Skeletal muscle tissue (tissue), 4 donors: Measurements from ENCODE around the gene CBR1. TPM values are rescaled to one million over a fixed set of nuclear protein-coding genes. Genes with fewer than 3 reads are reported as not detected.

Source experiments
- H3K27ac ChIP-seq: one replicate; pipeline ENCODE4 v1.7.0; 2013; ENCODE audit warnings: mild to moderate bottlenecking, low read depth, low read length, inconsistent platforms
- H3K27me3 ChIP-seq, 3 donors: one replicate each; pipeline ENCODE4 v1.7.0; 2013; ENCODE audit warnings: low read length in 3 of 3; ENCODE audit not compliant: control insufficient read depth in 3 of 3, insufficient read depth in 3 of 3
- H3K36me3 ChIP-seq, 3 donors: one replicate each; pipeline ENCODE4 v1.7.0; 2013; ENCODE audit warnings: low read length in 3 of 3; ENCODE audit not compliant: control insufficient read depth in 3 of 3, insufficient read depth in 3 of 3
- H3K4me1 ChIP-seq, 3 donors: one replicate each; pipeline ENCODE4 v1.7.0; 2013; ENCODE audit warnings: low read length in 3 of 3, mild to moderate bottlenecking in 3 of 3; ENCODE audit not compliant: control insufficient read depth in 3 of 3, insufficient read depth in 3 of 3
- H3K4me3 ChIP-seq, 3 donors: one replicate each; pipeline ENCODE4 v1.7.0; 2013; ENCODE audit warnings: low read length in 3 of 3
- H3K9ac ChIP-seq, 3 donors: one replicate each; pipeline ENCODE4 v1.7.0; 2013; ENCODE audit warnings: low read length in 3 of 3, mild to moderate bottlenecking in 3 of 3, moderate library complexity in 2 of 3, low read depth in 1 of 3
- H3K9me3 ChIP-seq, 3 donors: one replicate each; pipeline ENCODE4 v1.7.0; 2013; ENCODE audit warnings: low read length in 3 of 3; ENCODE audit not compliant: control insufficient read depth in 3 of 3
- total RNA-seq: library from RNA; depleted of rRNA; stranded (reverse); fragments of >200 nt; gene quantifications from one replicate; pipeline ENCODE4 v1.2.3, GENCODE V29; 2014
- donor health status: Osteomylitis.

The CBR1 gene
- total RNA-seq, 1 donor from 2014 or later, result 21.4 TPM

DNA sequence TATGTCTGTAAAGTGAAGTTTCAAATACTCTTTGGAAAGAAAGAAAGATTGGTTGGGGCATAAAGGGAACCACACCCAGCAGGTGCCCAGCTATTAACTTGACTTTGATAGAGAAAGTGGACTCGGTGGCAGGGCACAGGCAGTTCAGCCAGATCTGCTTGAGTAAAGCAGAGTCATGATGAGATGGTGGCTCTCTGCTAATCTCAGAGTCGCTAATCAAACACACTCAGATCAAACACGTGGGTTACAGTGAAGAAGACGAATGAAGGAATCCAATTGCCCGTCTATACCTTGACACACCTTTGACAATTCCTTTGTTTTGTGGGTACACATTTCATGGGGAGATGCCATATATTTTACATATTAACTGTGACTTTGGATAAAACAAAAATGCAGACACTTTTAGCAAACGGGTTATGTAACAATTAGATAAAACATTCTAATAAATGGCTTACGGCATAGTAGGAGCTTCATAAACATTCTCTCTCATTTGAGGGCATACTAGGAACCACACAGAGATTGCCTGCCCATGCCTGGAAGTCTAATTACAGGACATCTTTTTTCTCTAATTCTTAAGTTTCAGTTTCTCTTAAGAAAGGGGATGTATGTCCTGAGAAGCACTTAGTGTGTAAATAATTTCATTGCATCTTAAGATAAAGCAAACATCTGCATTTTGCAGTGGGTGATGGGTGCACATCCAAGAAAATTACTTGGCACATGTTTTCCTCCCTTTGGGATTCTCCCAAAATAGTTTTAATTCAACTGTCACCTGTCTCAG lies 7.2 kb downstream of the CBR1 start:
- H3K9me3 ChIP-seq, result no peaks in the 10 kb centered on the region
- no peak overlapping the region for H3K4me3 ChIP-seq
- peaks cover 10 to 16% (median 14%) of the 10 kb centered on the region in 3 donors for H3K4me1 ChIP-seq
- no peaks in the 10 kb centered on the region for H3K27me3 ChIP-seq
- H3K9ac ChIP-seq, result no peak overlapping the region
- H3K27ac ChIP-seq, result no peak overlapping the region
- peaks cover 6 to 7% (median 6%) of the 10 kb centered on the region in 3 donors for H3K36me3 ChIP-seq

DNA sequence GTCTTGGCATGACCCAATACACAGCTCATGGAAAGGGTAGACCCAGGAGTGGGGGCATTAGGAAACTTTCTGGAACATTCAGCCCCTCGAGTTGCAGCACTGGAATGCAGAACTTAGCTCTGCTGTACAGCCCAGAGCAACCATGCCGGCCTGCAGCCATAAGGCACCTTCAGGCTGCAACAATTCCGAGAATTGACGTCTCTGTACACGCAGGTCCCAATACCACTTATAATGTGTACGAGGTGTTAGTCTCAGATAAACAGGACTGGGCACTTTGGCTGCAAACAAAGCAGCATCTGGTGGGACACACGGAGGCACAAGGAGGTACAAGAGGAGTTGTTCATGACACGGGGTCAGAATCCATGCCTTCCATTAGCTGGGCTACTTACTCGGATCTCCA lies 7.9 kb downstream of the CBR1 start:
- Histone ChIP-seq H3K9ac (no peak overlapping the region), H3K27me3 (no peaks in the 10 kb centered on the region), H3K9me3 (no peaks in the 10 kb centered on the region), H3K36me3 (no peaks in the 10 kb centered on the region), H3K4me3 (no peak overlapping the region), H3K27ac (no peak overlapping the region), H3K4me1 (peaks cover 4 to 9% (median 7%) of the 10 kb centered on the region in 3 donors)

DNA sequence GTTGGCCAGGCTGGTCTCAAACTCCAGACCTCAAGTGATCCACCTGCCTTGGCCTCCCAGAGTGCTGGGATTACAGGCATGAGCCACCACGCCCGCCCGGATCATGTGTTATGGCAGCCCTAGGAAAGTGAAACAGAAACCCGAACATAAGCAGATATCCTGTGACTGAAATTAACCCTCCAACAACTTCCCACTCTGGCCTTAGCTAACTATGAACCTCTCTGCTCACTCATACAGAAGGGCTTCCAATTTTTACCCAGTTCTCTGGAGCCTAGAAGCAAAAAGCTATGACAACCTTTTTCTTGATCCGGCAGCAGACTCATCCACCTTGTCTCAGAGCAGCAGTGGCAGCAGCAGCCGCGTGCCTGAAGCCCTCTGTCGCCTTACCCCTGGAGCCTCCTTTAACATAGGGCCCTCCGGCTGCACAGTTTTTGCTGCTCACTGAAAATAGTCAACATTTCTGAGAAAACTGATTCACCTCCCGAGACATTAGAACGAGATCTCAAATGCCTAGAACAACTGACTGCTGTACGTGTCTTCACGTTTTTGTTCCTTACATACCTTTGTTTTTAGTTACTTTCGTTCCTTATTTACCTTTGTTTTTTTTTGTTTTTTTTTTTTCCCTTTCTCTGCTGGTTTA lies 9.3 kb downstream of the CBR1 start:
- H3K27me3 ChIP-seq, result no peaks in the 10 kb centered on the region
- no peaks in the 10 kb centered on the region for H3K9me3 ChIP-seq
- H3K4me1 ChIP-seq, result peaks cover 0 to 4% (median 0%) of the 10 kb centered on the region in 3 donors
- H3K9ac ChIP-seq, result peak overlapping the region in 1 of 3 donors; percentile 54
- no peak overlapping the region for H3K4me3 ChIP-seq
- H3K36me3 ChIP-seq, result no peaks in the 10 kb centered on the region
- no peak overlapping the region for H3K27ac ChIP-seq

DNA sequence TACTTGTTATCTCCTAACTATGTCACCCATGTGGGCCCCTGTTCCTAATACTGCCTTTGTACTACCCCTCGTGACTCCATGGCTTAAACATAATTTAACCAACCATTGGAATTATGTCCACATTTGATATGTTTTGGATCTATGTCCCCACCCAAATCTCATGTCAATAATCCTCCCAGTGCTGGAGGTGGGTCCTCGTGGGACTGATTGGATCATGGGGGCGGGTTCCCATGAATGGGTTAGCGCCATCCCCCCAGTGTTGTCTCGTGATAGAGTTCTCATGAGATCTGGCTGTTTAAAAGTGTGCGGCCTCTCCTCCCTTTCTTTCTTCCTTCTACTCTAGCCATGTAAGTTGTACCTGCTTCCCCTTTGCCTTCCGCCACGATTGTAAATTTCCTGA lies 9.8 kb downstream of the CBR1 start:
- Histone ChIP-seq H3K4me3 (no peak overlapping the region), H3K4me1 (peaks cover 0 to 4% (median 0%) of the 10 kb centered on the region in 3 donors), H3K27ac (no peak overlapping the region), H3K9ac (no peak overlapping the region), H3K9me3 (no peaks in the 10 kb centered on the region), H3K36me3 (no peaks in the 10 kb centered on the region), H3K27me3 (no peaks in the 10 kb centered on the region)

DNA sequence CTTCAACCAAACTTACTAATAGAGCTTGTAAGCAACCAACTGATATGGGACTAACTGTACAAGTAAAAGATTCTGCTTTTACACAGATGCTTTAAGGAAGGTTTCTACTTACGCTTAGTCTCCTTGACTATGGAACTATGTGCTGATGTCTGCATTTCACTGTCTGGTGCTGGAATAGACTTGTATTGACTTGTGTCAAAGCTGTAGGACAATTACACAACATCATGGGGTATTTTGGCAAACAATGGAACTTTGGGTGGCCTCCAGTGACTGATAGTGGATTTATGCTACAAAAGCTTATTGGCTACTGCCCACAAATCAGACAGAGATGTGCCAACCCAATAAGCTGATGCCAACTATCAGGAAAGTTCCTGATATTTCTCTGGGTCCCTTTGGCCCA lies 10.6 kb downstream of the CBR1 start:
- Histone ChIP-seq H3K9me3 (no peaks in the 10 kb centered on the region), H3K4me3 (no peak overlapping the region), H3K36me3 (no peaks in the 10 kb centered on the region), H3K27me3 (no peaks in the 10 kb centered on the region), H3K4me1 (peaks cover 0 to 4% (median 0%) of the 10 kb centered on the region in 3 donors), H3K9ac (no peak overlapping the region), H3K27ac (no peak overlapping the region)

DNA sequence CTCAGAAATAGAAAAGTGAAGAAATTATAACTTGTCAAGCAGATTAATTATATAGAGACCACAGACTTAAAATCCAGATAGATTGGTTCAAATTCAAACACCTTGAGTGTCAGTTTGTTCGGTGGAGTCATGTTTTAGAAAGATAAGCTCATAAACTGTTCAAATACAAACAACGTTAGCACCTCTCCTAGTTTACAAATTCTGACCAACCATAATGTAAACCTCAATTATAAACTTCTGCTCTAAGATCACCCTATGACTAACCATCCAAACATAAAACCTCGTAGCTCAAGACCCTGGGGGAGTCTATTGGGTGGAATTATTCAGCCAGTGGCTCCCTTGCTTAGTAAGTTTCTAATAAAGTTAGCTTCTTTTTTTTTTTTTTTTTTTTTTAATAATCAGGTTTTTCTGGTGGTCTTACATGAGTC lies 12.4 kb downstream of the CBR1 start:
- H3K4me3 ChIP-seq, result no peak overlapping the region
- H3K4me1 ChIP-seq, result peaks cover under 1 to 5% (median 3%) of the 10 kb centered on the region in 3 donors
- no peak overlapping the region for H3K27ac ChIP-seq
- no peaks in the 10 kb centered on the region for H3K9me3 ChIP-seq
- no peaks in the 10 kb centered on the region for H3K36me3 ChIP-seq
- no peak overlapping the region for H3K9ac ChIP-seq
- no peaks in the 10 kb centered on the region for H3K27me3 ChIP-seq

DNA sequence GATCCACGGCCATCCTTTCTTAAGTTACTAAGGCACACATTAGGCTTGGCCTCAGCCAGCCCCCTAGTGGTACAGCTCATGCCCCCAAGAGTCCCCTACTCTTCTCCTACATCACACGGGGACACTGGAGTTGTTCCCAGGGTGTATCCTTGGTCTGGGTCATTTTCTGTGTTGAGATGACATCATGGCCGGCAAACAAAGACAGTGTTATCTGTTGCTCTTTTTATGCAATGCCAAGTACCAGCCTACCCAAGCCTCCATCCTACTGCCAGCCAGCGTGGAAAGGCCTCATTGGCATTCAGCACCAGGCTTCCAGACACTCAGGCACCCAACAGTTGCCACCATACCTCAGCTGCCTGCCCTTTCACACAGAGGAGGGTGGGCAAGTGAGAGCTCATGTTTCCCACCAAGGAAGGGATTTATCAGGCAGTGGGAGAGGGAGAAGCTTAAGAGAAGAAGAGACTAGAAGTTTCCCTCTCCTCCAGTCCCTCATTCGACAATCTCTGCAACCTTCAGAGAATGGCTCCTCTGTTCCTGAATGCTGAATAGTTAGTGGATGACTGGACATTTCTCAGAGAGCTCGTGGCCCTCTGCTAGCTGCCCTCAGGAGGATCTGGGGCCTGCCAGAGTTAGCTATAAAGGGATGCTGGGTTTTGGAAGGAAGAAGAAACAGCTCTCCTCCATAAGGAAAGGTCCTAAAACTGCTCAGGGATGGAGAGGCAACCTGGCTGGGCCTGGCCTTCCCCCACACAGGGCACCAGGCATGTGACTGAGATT lies 17.7 kb downstream of the CBR1 start:
- peak overlapping the region; percentile 59 for H3K27ac ChIP-seq
- H3K4me1 ChIP-seq, result peaks cover 8 to 14% (median 12%) of the 10 kb centered on the region in 3 donors
- H3K9ac ChIP-seq, result peak overlapping the region in 1 of 3 donors; percentile 17

DNA sequence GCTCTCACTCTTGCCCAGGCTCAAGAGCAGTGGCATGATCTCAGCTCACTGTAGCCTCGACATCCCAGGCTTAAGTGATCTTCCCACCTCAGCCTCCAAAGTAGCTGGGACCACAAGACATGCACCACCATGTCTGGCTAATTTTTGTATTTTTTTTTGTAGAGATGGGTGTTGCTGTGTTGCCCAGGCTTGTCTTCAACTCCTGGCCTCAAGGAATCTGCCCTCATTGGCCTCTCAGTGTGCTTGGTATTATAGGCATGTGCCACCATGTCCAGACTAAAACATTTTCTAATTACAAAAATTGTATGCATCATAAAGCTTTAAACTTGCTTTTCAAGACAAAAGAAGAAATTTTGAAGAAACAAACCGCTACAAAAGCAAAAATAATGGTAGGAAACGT lies 20.1 kb downstream of the CBR1 start:
- no peaks in the 10 kb centered on the region for H3K36me3 ChIP-seq
- no peak overlapping the region for H3K27ac ChIP-seq
- H3K4me1 ChIP-seq, result peaks cover 8 to 14% (median 12%) of the 10 kb centered on the region in 3 donors
- H3K4me3 ChIP-seq, result no peak overlapping the region
- H3K27me3 ChIP-seq, result no peaks in the 10 kb centered on the region
- no peak overlapping the region for H3K9ac ChIP-seq
- no peaks in the 10 kb centered on the region for H3K9me3 ChIP-seq

More for the DNA sequence above, 17.7 kb downstream of the CBR1 start:
- H3K4me3 ChIP-seq, result peak overlapping the region in 2 of 3 donors; percentile 32 to 42
- no peaks in the 10 kb centered on the region for H3K36me3 ChIP-seq
- no peaks in the 10 kb centered on the region for H3K27me3 ChIP-seq
- no peaks in the 10 kb centered on the region for H3K9me3 ChIP-seq

DNA sequence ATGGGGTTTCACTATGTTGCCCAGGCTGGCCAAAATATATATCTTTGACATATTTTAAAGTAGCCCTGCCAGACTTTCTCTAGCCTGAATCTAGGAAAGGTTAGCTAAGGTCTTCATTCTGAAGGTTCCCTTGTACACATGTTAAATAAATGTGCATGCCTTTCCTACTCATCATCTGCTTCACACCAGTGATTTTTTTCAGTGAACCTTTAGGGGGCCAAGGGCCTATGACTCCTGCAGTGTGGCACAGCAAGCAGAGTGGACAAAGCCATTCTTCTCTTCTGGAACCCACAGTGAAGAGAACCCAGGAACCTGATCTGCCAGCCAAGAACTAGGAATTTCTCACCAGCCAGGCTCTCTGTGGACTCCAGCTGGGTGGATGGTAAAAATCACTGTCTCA lies 22.9 kb downstream of the CBR1 start:
- Histone ChIP-seq H3K27me3 (no peaks in the 10 kb centered on the region), H3K27ac (no peak overlapping the region), H3K9ac (no peak overlapping the region), H3K4me3 (no peak overlapping the region), H3K36me3 (no peaks in the 10 kb centered on the region), H3K4me1 (peaks cover 4 to 11% (median 5%) of the 10 kb centered on the region in 3 donors), H3K9me3 (no peaks in the 10 kb centered on the region)
